HepG2 (cell line): ENCODE measurements around the gene OR8S1. TPM values are rescaled to one million over a fixed set of nuclear protein-coding genes. Genes with fewer than 3 reads are reported as not detected.

Experiments
- CEBPZ ChIP-seq: IDR thresholded peaks from 2 replicates; pipeline ENCODE4 v1.6.1; 2012; ENCODE audit warnings: low read length, improper control_type of control experiment
- MAX ChIP-seq: IDR thresholded peaks from 2 replicates; pipeline ENCODE4 v1.6.1; 2012; ENCODE audit warnings: inconsistent platforms
- NFATC3 ChIP-seq: sonication (generic); formaldehyde crosslinking; IDR thresholded peaks from 2 replicates; pipeline ENCODE4 v1.5.1; 2020; ENCODE audit warnings: mild to moderate bottlenecking, missing genetic modification reagents
- TFDP2 ChIP-seq: sonication (generic); formaldehyde crosslinking; IDR thresholded peaks from 2 replicates; pipeline ENCODE4 v1.4.0; 2020; ENCODE audit warnings: missing genetic modification reagents
- ZBTB34 ChIP-seq: sonication (generic); formaldehyde crosslinking; IDR thresholded peaks from 2 replicates; pipeline ENCODE4 v1.8.0; 2022; ENCODE audit warnings: mild to moderate bottlenecking, missing genetic modification reagents
- ZNF292 ChIP-seq: sonication (generic); formaldehyde crosslinking; IDR thresholded peaks from 2 replicates; pipeline ENCODE4 v1.8.1; 2022; ENCODE audit warnings: mild to moderate bottlenecking, low read depth, missing genetic modification reagents, borderline replicate concordance
- ZNF660 ChIP-seq: sonication (generic); formaldehyde crosslinking; IDR thresholded peaks from 2 replicates; pipeline ENCODE4 v1.5.1; 2020; ENCODE audit warnings: mild to moderate bottlenecking, low read depth, missing genetic modification reagents, borderline replicate concordance
- polyA plus RNA-seq, 8 experiments: library from polyadenylated mRNA; depleted of rRNA in 3 of 8; stranded (reverse) in 7 of 8; unstranded in 1 of 8; fragments of >200 nt; fragmentation: Illumina TruSeq in 4 of 8; extraction: Trizol in 4 of 8; gene quantifications; 2 replicates each; pipeline versions ENCODE4 v1.2.1 to v1.2.3, GENCODE V29; 2011 to 2016; ENCODE audit warnings: low read depth in 4 of 8, missing spikeins in 1 of 8, mixed read lengths in 1 of 8; ENCODE audit not compliant: insufficient read depth in 1 of 8
- total RNA-seq, 5 experiments: library from RNA; depleted of rRNA; stranded (reverse); fragments of >200 nt; fragmentation: Illumina TruSeq; extraction: Trizol; gene quantifications; 2 replicates each; pipeline ENCODE4 v1.2.3, GENCODE V29; 2016; ENCODE audit warnings: low read depth in 1 of 5

Gene OR8S1
- total and polyA plus RNA-seq, 2 of the 13 experiments (the other 11 are each of a cell fraction or from before 2014, with no cell fraction given), result not detected

- TF ChIP-seq CEBPZ, result no peak
- no peak for TF ChIP-seq MAX
- TF ChIP-seq NFATC3 (CRISPR knock-in tag), result no peak
- TF ChIP-seq ZNF292 (CRISPR knock-in tag), result no peak
- TF ChIP-seq TFDP2, result no peak
- TF ChIP-seq ZBTB34, result no peak
- no peak for TF ChIP-seq ZNF660
These were observed 42.3 kb downstream of the OR8S1 start (continued) for GRCh38 chr12:48567731-48568130.
